Uterus (tissue), 2 donors: ENCODE measurements around the gene DENND2D.

ENCODE experiments used
- CTCF ChIP-seq, 4 experiments: fragments of 200-600 bp in 2 of 4; fragments of 450-650 bp in 2 of 4; sonication (generic) in 2 of 4; IDR thresholded peaks; one replicate each; pipeline ENCODE4 v1.5.1; 2016 to 2019; ENCODE audit warnings: antibody characterized with exemption in 4 of 4, mild to moderate bottlenecking in 2 of 4, moderate library complexity in 1 of 4
- POLR2A ChIP-seq, 2 donors: fragments of 450-650 bp; IDR thresholded peaks; one replicate each; pipeline ENCODE4 v1.6.1; 2016; ENCODE audit warnings: antibody characterized with exemption in 2 of 2, mild to moderate bottlenecking in 1 of 2, moderate library complexity in 1 of 2

- TF ChIP-seq CTCF (IDR thresholded peaks at IDR 0.05) (no peak), POLR2A (IDR thresholded peaks at IDR 0.05) (no peak)
These were observed 5.2 kb upstream of the DENND2D start for GRCh38 chr1:111205714-111206050.
